ENCODE measurements around the gene AP2A2.

Gene AP2A2

GRCh38 chr11:925496-926301 lies at the start of gene AP2A2:
AP2A2 (plus strand) TSS chr11:925870; CDS start chr11:926022, 152 bp downstream.
- Histone ChIP-seq H3K4me1 (ENCODE audit: insufficient read depth, low read length) (peaks cover 20% of the 10 kb centered on the region), H3K9ac (ENCODE audit: low read length) (peak within 1 kb of the TSS; percentile 52), H3K36me3 (ENCODE audit: insufficient read depth, low read length) (no peaks in the 10 kb centered on the region), H3K4me3 (ENCODE audit: low read depth in 1 of 2, low read length in 2 of 2) (peak within 1 kb of the TSS; percentile 76 to 89), H3K9me3 (ENCODE audit: low read length) (no peaks in the 10 kb centered on the region), H3K27ac (ENCODE audit: low read depth, low read length) (peak within 1 kb of the TSS; percentile 84), H3K27me3 (ENCODE audit: control insufficient read depth in 1 of 2, insufficient read depth in 2 of 2, low read length in 2 of 2) (no peaks in the 10 kb centered on the region)

- Histone ChIP-seq H3K4me3 (ENCODE audit: low read depth in 1 of 2, low read length in 2 of 2) (no peak overlapping the region), H3K4me1 (ENCODE audit: insufficient read depth, low read length) (peaks cover 4% of the 10 kb centered on the region), H3K9ac (ENCODE audit: low read length) (no peak overlapping the region), H3K27me3 (ENCODE audit: control insufficient read depth in 1 of 2, insufficient read depth in 2 of 2, low read length in 2 of 2) (no peaks in the 10 kb centered on the region), H3K27ac (ENCODE audit: low read depth, low read length) (no peak overlapping the region), H3K9me3 (ENCODE audit: low read length) (no peaks in the 10 kb centered on the region), H3K36me3 (ENCODE audit: insufficient read depth, low read length) (no peaks in the 10 kb centered on the region)
Measured at GRCh38 chr11:876545-876944, 49.1 kb upstream of the AP2A2 start.

- peaks cover 4% of the 10 kb centered on the region for H3K4me1 ChIP-seq (ENCODE audit: insufficient read depth, low read length)
- no peak overlapping the region for H3K9ac ChIP-seq (ENCODE audit: low read length)
- no peak overlapping the region for H3K4me3 ChIP-seq (ENCODE audit: low read depth in 1 of 2, low read length in 2 of 2)
- no peak overlapping the region for H3K27ac ChIP-seq (ENCODE audit: low read depth, low read length)
- H3K27me3 ChIP-seq (ENCODE audit: control insufficient read depth in 1 of 2, insufficient read depth in 2 of 2, low read length in 2 of 2), result no peaks in the 10 kb centered on the region
- no peaks in the 10 kb centered on the region for H3K36me3 ChIP-seq (ENCODE audit: insufficient read depth, low read length)
- H3K9me3 ChIP-seq (ENCODE audit: low read length), result no peaks in the 10 kb centered on the region
Measured at GRCh38 chr11:877565-877964, 48.1 kb upstream of the AP2A2 start.

- peaks cover 4% of the 10 kb centered on the region for H3K4me1 ChIP-seq (ENCODE audit: insufficient read depth, low read length)
- no peaks in the 10 kb centered on the region for H3K9me3 ChIP-seq (ENCODE audit: low read length)
- H3K4me3 ChIP-seq (ENCODE audit: low read depth in 1 of 2, low read length in 2 of 2), result no peak overlapping the region
- no peak overlapping the region for H3K9ac ChIP-seq (ENCODE audit: low read length)
- H3K27me3 ChIP-seq (ENCODE audit: control insufficient read depth in 1 of 2, insufficient read depth in 2 of 2, low read length in 2 of 2), result no peaks in the 10 kb centered on the region
- no peak overlapping the region for H3K27ac ChIP-seq (ENCODE audit: low read depth, low read length)
- no peaks in the 10 kb centered on the region for H3K36me3 ChIP-seq (ENCODE audit: insufficient read depth, low read length)
Measured at GRCh38 chr11:880447-880846, 45.2 kb upstream of the AP2A2 start.

GRCh38 chr11:882596-882995 lies 43.1 kb upstream of the AP2A2 start:
- no peaks in the 10 kb centered on the region for H3K9me3 ChIP-seq (ENCODE audit: low read length)
- H3K36me3 ChIP-seq (ENCODE audit: insufficient read depth, low read length), result no peaks in the 10 kb centered on the region
- H3K4me3 ChIP-seq (ENCODE audit: low read depth in 1 of 2, low read length in 2 of 2), result no peak overlapping the region
- no peaks in the 10 kb centered on the region for H3K27me3 ChIP-seq (ENCODE audit: control insufficient read depth in 1 of 2, insufficient read depth in 2 of 2, low read length in 2 of 2)
- no peak overlapping the region for H3K9ac ChIP-seq (ENCODE audit: low read length)
- no peak overlapping the region for H3K27ac ChIP-seq (ENCODE audit: low read depth, low read length)
- no peaks in the 10 kb centered on the region for H3K4me1 ChIP-seq (ENCODE audit: insufficient read depth, low read length)

- Histone ChIP-seq H3K36me3 (ENCODE audit: insufficient read depth, low read length) (no peaks in the 10 kb centered on the region), H3K9me3 (ENCODE audit: low read length) (no peaks in the 10 kb centered on the region), H3K27me3 (ENCODE audit: control insufficient read depth in 1 of 2, insufficient read depth in 2 of 2, low read length in 2 of 2) (no peaks in the 10 kb centered on the region), H3K4me1 (ENCODE audit: insufficient read depth, low read length) (no peaks in the 10 kb centered on the region), H3K27ac (ENCODE audit: low read depth, low read length) (no peak overlapping the region), H3K4me3 (ENCODE audit: low read depth in 1 of 2, low read length in 2 of 2) (no peak overlapping the region), H3K9ac (ENCODE audit: low read length) (no peak overlapping the region)
Measured at GRCh38 chr11:883527-883926, 42.1 kb upstream of the AP2A2 start.

GRCh38 chr11:884578-885070 lies 41.0 kb upstream of the AP2A2 start:
- no peak overlapping the region for H3K9ac ChIP-seq (ENCODE audit: low read length)
- no peaks in the 10 kb centered on the region for H3K4me1 ChIP-seq (ENCODE audit: insufficient read depth, low read length)
- no peaks in the 10 kb centered on the region for H3K36me3 ChIP-seq (ENCODE audit: insufficient read depth, low read length)
- H3K27me3 ChIP-seq (ENCODE audit: control insufficient read depth in 1 of 2, insufficient read depth in 2 of 2, low read length in 2 of 2), result no peaks in the 10 kb centered on the region
- H3K27ac ChIP-seq (ENCODE audit: low read depth, low read length), result no peak overlapping the region
- H3K9me3 ChIP-seq (ENCODE audit: low read length), result no peaks in the 10 kb centered on the region
- H3K4me3 ChIP-seq (ENCODE audit: low read depth in 1 of 2, low read length in 2 of 2), result no peak overlapping the region

- Histone ChIP-seq H3K27ac (ENCODE audit: low read depth, low read length) (no peak overlapping the region), H3K4me3 (ENCODE audit: low read depth in 1 of 2, low read length in 2 of 2) (no peak overlapping the region), H3K9ac (ENCODE audit: low read length) (no peak overlapping the region), H3K36me3 (ENCODE audit: insufficient read depth, low read length) (no peaks in the 10 kb centered on the region), H3K27me3 (ENCODE audit: control insufficient read depth in 1 of 2, insufficient read depth in 2 of 2, low read length in 2 of 2) (no peaks in the 10 kb centered on the region), H3K4me1 (ENCODE audit: insufficient read depth, low read length) (no peaks in the 10 kb centered on the region), H3K9me3 (ENCODE audit: low read length) (no peaks in the 10 kb centered on the region)
Measured at GRCh38 chr11:886568-886967, 39.1 kb upstream of the AP2A2 start.

- Histone ChIP-seq H3K27me3 (ENCODE audit: control insufficient read depth in 1 of 2, insufficient read depth in 2 of 2, low read length in 2 of 2) (no peaks in the 10 kb centered on the region), H3K27ac (ENCODE audit: low read depth, low read length) (no peak overlapping the region)
Measured at GRCh38 chr11:887589-887988, 38.1 kb upstream of the AP2A2 start.

GRCh38 chr11:888310-889212 lies 37.1 kb upstream of the AP2A2 start:
- H3K36me3 ChIP-seq (ENCODE audit: insufficient read depth, low read length), result no peaks in the 10 kb centered on the region

More at GRCh38 chr11:887589-887988, 38.1 kb upstream of the AP2A2 start:
- no peaks in the 10 kb centered on the region for H3K36me3 ChIP-seq (ENCODE audit: insufficient read depth, low read length)
- H3K9me3 ChIP-seq (ENCODE audit: low read length), result no peaks in the 10 kb centered on the region
- H3K4me1 ChIP-seq (ENCODE audit: insufficient read depth, low read length), result no peaks in the 10 kb centered on the region
- no peak overlapping the region for H3K4me3 ChIP-seq (ENCODE audit: low read depth in 1 of 2, low read length in 2 of 2)
- H3K9ac ChIP-seq (ENCODE audit: low read length), result no peak overlapping the region

GRCh38 chr11:889257-889656 lies 36.4 kb upstream of the AP2A2 start:
- Histone ChIP-seq H3K27me3 (ENCODE audit: control insufficient read depth in 1 of 2, insufficient read depth in 2 of 2, low read length in 2 of 2) (no peaks in the 10 kb centered on the region), H3K36me3 (ENCODE audit: insufficient read depth, low read length) (no peaks in the 10 kb centered on the region), H3K9me3 (ENCODE audit: low read length) (no peaks in the 10 kb centered on the region), H3K27ac (ENCODE audit: low read depth, low read length) (no peak overlapping the region), H3K4me1 (ENCODE audit: insufficient read depth, low read length) (no peaks in the 10 kb centered on the region), H3K9ac (ENCODE audit: low read length) (no peak overlapping the region), H3K4me3 (ENCODE audit: low read depth in 1 of 2, low read length in 2 of 2) (no peak overlapping the region)

More at GRCh38 chr11:888310-889212, 37.1 kb upstream of the AP2A2 start:
- Histone ChIP-seq H3K9me3 (ENCODE audit: low read length) (no peaks in the 10 kb centered on the region), H3K4me3 (ENCODE audit: low read depth in 1 of 2, low read length in 2 of 2) (no peak overlapping the region), H3K4me1 (ENCODE audit: insufficient read depth, low read length) (no peaks in the 10 kb centered on the region), H3K27ac (ENCODE audit: low read depth, low read length) (no peak overlapping the region), H3K9ac (ENCODE audit: low read length) (no peak overlapping the region), H3K27me3 (ENCODE audit: control insufficient read depth in 1 of 2, insufficient read depth in 2 of 2, low read length in 2 of 2) (no peaks in the 10 kb centered on the region)

All from muscle layer of colon (tissue), 2 donors.